NT2/D1 (cell line): Measurements from ENCODE around the gene CEACAM16.

Experiments used
- SUZ12 ChIP-seq: IDR thresholded peaks from 2 replicates; pipeline ENCODE4 v1.6.1; 2011; ENCODE audit not compliant: insufficient read length, insufficient read depth; ENCODE audit errors: extremely low read depth
- YY1 ChIP-seq: IDR thresholded peaks from 2 replicates; pipeline ENCODE4 v1.6.1; 2011; ENCODE audit not compliant: insufficient read length, insufficient read depth
- ZNF274 ChIP-seq: IDR thresholded peaks from 2 replicates; pipeline ENCODE4 v1.6.1; 2011; ENCODE audit warnings: mild to moderate bottlenecking, low read depth, low read length

- no peak for TF ChIP-seq ZNF274
- no peak for TF ChIP-seq SUZ12
- no peak for TF ChIP-seq YY1
Observed at GRCh38 chr19:44653977-44654774, 44.8 kb upstream of the CEACAM16 start.
